CD14-positive monocyte (primary cell): ENCODE data around the gene QKI. TPM values are rescaled to one million over a fixed set of nuclear protein-coding genes. Genes with fewer than 3 reads are reported as not detected.

Experiments
- DNase-seq, 3 donors: peaks; one replicate each; pipeline ENCODE4 v3.0.0-alpha.2; 2011 to 2022
- H2AFZ ChIP-seq: 2 replicates; pipeline ENCODE4 v1.6.0; 2012; ENCODE audit warnings: mild to moderate bottlenecking, low read depth, low read length, inconsistent platforms; ENCODE audit not compliant: insufficient read depth, poor library complexity, severe bottlenecking
- H3K27ac ChIP-seq, 2 donors: 1 replicate in 1 of 2; 2 replicates in 1 of 2; pipeline ENCODE4 v1.5.1; 2012 to 2013; ENCODE audit warnings: low read length in 2 of 2, control low read depth in 1 of 2, inconsistent platforms in 1 of 2, low read depth in 1 of 2, mild to moderate bottlenecking in 1 of 2
- H3K27me3 ChIP-seq, 2 donors: one replicate each; pipeline versions ENCODE4 v1.6.0 to v1.6.1; 2011 to 2013; ENCODE audit warnings: low read length in 2 of 2; ENCODE audit not compliant: control insufficient read depth in 2 of 2, insufficient read depth in 2 of 2
- H3K36me3 ChIP-seq, 2 donors: replicated peaks in 1 of 2; 1 replicate in 1 of 2; 2 replicates in 1 of 2; pipeline versions ENCODE4 v1.5.1 to v1.6.1; 2012 to 2013; ENCODE audit warnings: low read length in 2 of 2, control low read depth in 1 of 2, inconsistent platforms in 1 of 2, mild to moderate bottlenecking in 1 of 2; ENCODE audit not compliant: insufficient read depth in 2 of 2, control insufficient read depth in 1 of 2
- H3K4me1 ChIP-seq, 2 donors: 1 replicate in 1 of 2; 2 replicates in 1 of 2; pipeline versions ENCODE4 v1.5.1 to v1.6.1; 2012 to 2013; ENCODE audit warnings: low read length in 2 of 2, control low read depth in 1 of 2, inconsistent platforms in 1 of 2, mild to moderate bottlenecking in 1 of 2, moderate library complexity in 1 of 2; ENCODE audit not compliant: insufficient read depth in 2 of 2, control insufficient read depth in 1 of 2
- H3K4me2 ChIP-seq: replicated peaks from 2 replicates; pipeline ENCODE3; 2012; ENCODE audit warnings: low read length, moderate library complexity, mild to moderate bottlenecking; ENCODE audit not compliant: poor library complexity, severe bottlenecking; ENCODE audit errors: extremely low read depth
- H3K4me3 ChIP-seq, 3 experiments: fragments of 200-600 bp in 1 of 3; sonication (generic) in 1 of 3; replicated peaks in 1 of 3; 1 replicate in 2 of 3; 2 replicates in 1 of 3; pipeline ENCODE4 v1.5.1; 2011 to 2013; ENCODE audit warnings: low read length in 3 of 3, mild to moderate bottlenecking in 3 of 3, control low read depth in 2 of 3, low read depth in 2 of 3, inconsistent platforms in 1 of 3, moderate library complexity in 1 of 3
- H3K79me2 ChIP-seq: 2 replicates; pipeline ENCODE4 v1.6.0; 2012; ENCODE audit warnings: mild to moderate bottlenecking, control low read depth, inconsistent platforms, low read length, moderate library complexity; ENCODE audit not compliant: insufficient read depth
- H3K9ac ChIP-seq: 2 replicates; pipeline ENCODE4 v1.6.0; 2017; ENCODE audit warnings: low read length, mild to moderate bottlenecking; ENCODE audit not compliant: insufficient read depth, poor library complexity, severe bottlenecking
- H3K9me3 ChIP-seq, 2 donors: replicated peaks in 1 of 2; 1 replicate in 1 of 2; 2 replicates in 1 of 2; pipeline versions ENCODE4 v1.5.1 to v1.6.1; 2012 to 2013; ENCODE audit warnings: low read length in 2 of 2, control low read depth in 1 of 2; ENCODE audit not compliant: control insufficient read depth in 1 of 2, insufficient read depth in 1 of 2
- H4K20me1 ChIP-seq: 2 replicates; pipeline ENCODE4 v1.6.0; 2012; ENCODE audit warnings: mild to moderate bottlenecking, low read length, control low read depth, moderate library complexity; ENCODE audit not compliant: insufficient read depth
- H3K27ac Mint-ChIP-seq, 7 donors: one replicate each; pipeline ENCODE4 v1.8.0; 2020; ENCODE audit warnings: mild to moderate bottlenecking in 7 of 7, mixed read lengths in 7 of 7, moderate library complexity in 6 of 7, inconsistent platforms in 2 of 7
- H3K27me3 Mint-ChIP-seq, 3 donors: one replicate each; pipeline ENCODE4 v1.8.0; 2021 to 2022; ENCODE audit warnings: low read depth in 3 of 3, mild to moderate bottlenecking in 3 of 3, mixed read lengths in 3 of 3, moderate library complexity in 3 of 3, inconsistent platforms in 1 of 3
- H3K36me3 Mint-ChIP-seq, 2 donors: one replicate each; pipeline ENCODE4 v1.8.0; 2020; ENCODE audit warnings: mixed read lengths in 2 of 2, inconsistent platforms in 1 of 2, mild to moderate bottlenecking in 1 of 2
- H3K4me1 Mint-ChIP-seq: one replicate; pipeline ENCODE4 v1.8.0; 2020; ENCODE audit warnings: mild to moderate bottlenecking, mixed read lengths
- H3K4me3 Mint-ChIP-seq, 2 donors: one replicate each; pipeline ENCODE4 v1.8.0; 2020; ENCODE audit warnings: mild to moderate bottlenecking in 2 of 2, mixed read lengths in 2 of 2, moderate library complexity in 1 of 2
- H3K9me3 Mint-ChIP-seq, 7 donors: one replicate each; pipeline ENCODE4 v1.8.0; 2020 to 2022; ENCODE audit warnings: mixed read lengths in 7 of 7, mild to moderate bottlenecking in 6 of 7, moderate library complexity in 6 of 7, inconsistent platforms in 2 of 7
- CTCF ChIP-seq: fragments of 200-600 bp; IDR thresholded peaks from one replicate; pipeline ENCODE4 v1.8.0; 2022; ENCODE audit warnings: antibody characterized with exemption, mild to moderate bottlenecking
- WGBS: methylation state at CpG from one replicate; pipeline ENCODE4 v1.1.5; 2013; ENCODE audit warnings: missing lambda C conversion rate; ENCODE audit not compliant: insufficient coverage; 5-methylcytosine and 5-hydroxymethylcytosine counted together
- intact Hi-C, 2 donors: fragments of 100-400 bp; cut with micrococcal nuclease; formaldehyde crosslinking; loops; one replicate each; pipeline versions ENCODE4 v1.15.0 to v1.15.1; 2023
- polyA plus RNA-seq, 3 donors: library from polyadenylated mRNA; depleted of rRNA in 1 of 3; unstranded in 2 of 3; stranded (reverse) in 1 of 3; fragments of 300-500 nt in 2 of 3; fragments of >200 nt in 1 of 3; fragmentation: Illumina TruSeq in 2 of 3; gene quantifications; 1 replicate in 2 of 3; 2 replicates in 1 of 3; pipeline ENCODE4 v1.2.3, GENCODE V29; 2012 to 2021

QKI gene
- polyA plus RNA-seq, 3 donors, result 24.3 to 154 (median 71.8) TPM

DNA sequence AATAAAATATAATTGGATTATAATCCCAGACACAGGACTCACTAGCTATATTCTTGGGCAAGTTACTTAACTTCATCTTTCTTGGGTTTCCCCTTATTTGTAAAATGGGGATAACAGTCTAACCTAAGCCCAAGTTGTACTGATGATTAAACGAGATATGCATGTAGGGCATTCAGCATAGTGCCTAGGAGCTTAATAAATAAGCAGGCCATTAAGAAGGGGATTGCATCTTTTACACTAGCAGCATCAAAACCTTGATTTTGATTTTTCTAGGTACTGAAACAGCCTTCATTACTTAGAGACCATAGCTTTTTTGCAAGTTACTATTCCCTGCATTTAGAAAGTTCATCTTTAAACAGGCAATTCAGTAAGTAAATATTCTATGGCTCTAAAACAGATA lies 2.2 kb upstream of the QKI start:
- WGBS, result no CpG with 5 or more reads among the region's 1 CpG
- Mint-ChIP-seq H3K4me3 (peak overlapping the region; percentile 79 to 93), H3K27me3 (peaks cover 0 to 3% (median 2%) of the 10 kb centered on the region in 3 donors), H3K36me3 (peaks cover 4 to 11% of the 10 kb centered on the region in 2 donors), H3K27ac (peak overlapping the region; percentile 96 to 99 (median 98)), H3K4me1 (peaks cover 19% of the 10 kb centered on the region), H3K9me3 (peaks cover 0 to 3% (median 0%) of the 10 kb centered on the region in 7 donors)
- H3K9ac ChIP-seq, result peak overlapping the region; percentile 99
- peak overlapping the region; percentile 92 to 97 for H3K27ac ChIP-seq
- peaks cover 22% of the 10 kb centered on the region for H4K20me1 ChIP-seq
- H3K9me3 ChIP-seq, result no peaks in the 10 kb centered on the region
- H3K27me3 ChIP-seq, result no peaks in the 10 kb centered on the region
- peak; percentile 34 to 74 (median 58) for DNase-seq
- H3K79me2 ChIP-seq, result peaks cover 41% of the 10 kb centered on the region
- intact Hi-C loops, result loop anchor here in 1 of 2 donors (5.0 kb wide), 1 partner anchor 55 kb away; no protein-coding TSS in a partner anchor
- peak overlapping the region; percentile 78 for H3K4me2 ChIP-seq
- H3K4me1 ChIP-seq, result peaks cover 16 to 25% of the 10 kb centered on the region in 2 donors
- TF ChIP-seq CTCF, result no peak
- H2AFZ ChIP-seq, result no peak overlapping the region
- H3K4me3 ChIP-seq, result peak overlapping the region; percentile 40 to 75 (median 67)
- H3K36me3 ChIP-seq, result no peaks in the 10 kb centered on the region

- Histone ChIP-seq H3K4me1 (peaks cover 12 to 25% of the 10 kb centered on the region in 2 donors), H3K4me3 (peak overlapping the region; percentile 40 to 75 (median 67)), H3K9ac (peak overlapping the region; percentile 99), H2AFZ (no peak overlapping the region), H4K20me1 (peaks cover 27% of the 10 kb centered on the region), H3K36me3 (no peaks in the 10 kb centered on the region), H3K27ac (peak overlapping the region; percentile 92 to 97), H3K4me2 (peak overlapping the region; percentile 78), H3K9me3 (no peaks in the 10 kb centered on the region), H3K27me3 (no peaks in the 10 kb centered on the region), H3K79me2 (peaks cover 44% of the 10 kb centered on the region)
- peaks cover 22% of the 10 kb centered on the region for H3K4me1 Mint-ChIP-seq
- H3K27ac Mint-ChIP-seq, result peak overlapping the region; percentile 96 to 99 (median 98)
- 0% methylated on average over 7 of the region's 14 CpGs for WGBS
- peaks cover 0 to 3% (median 2%) of the 10 kb centered on the region in 3 donors for H3K27me3 Mint-ChIP-seq
- peak overlapping the region; percentile 79 to 93 for H3K4me3 Mint-ChIP-seq
- H3K9me3 Mint-ChIP-seq, result peaks cover 0 to 3% (median 0%) of the 10 kb centered on the region in 7 donors
- peaks cover 4 to 11% of the 10 kb centered on the region in 2 donors for H3K36me3 Mint-ChIP-seq
- peak in 2 of 3 donors; percentile 60 to 64 for DNase-seq
- intact Hi-C loops, result loop anchor here in 1 of 2 donors (5.0 kb wide), 1 partner anchor 56 kb away; no protein-coding TSS in a partner anchor
- no peak for TF ChIP-seq CTCF
These were observed 1.6 kb upstream of the QKI start for GRCh38 chr6:163412801-163413344.
